K562 (cell line): ENCODE data around the gene RIPOR1. TPM values are rescaled to one million over a fixed set of nuclear protein-coding genes. Genes with fewer than 3 reads are reported as not detected.

ENCODE experiments used
- ATAC-seq: fragments of 200-7000 bp; cut with Tn5 transposase; 3 replicates; pipeline ENCODE4 v1.9.1; 2020; ENCODE audit warnings: moderate library complexity
- BruUV-seq: library from RNA; stranded (reverse); fragments of 400-500 nt; replicated peaks from 2 replicates; lab custom pipeline; 2021; lab: Mats Ljungman, UMichigan
- CTCF ChIA-PET: fragments of 300-600 bp; formaldehyde crosslinking; extraction: SDS; loops from one replicate; lab custom pipeline; 2021; ENCODE audit warnings: low intra/inter-chr PET ratio; lab: Yijun Ruan, JAX
- POLR2A ChIA-PET: fragments of 300-600, 350-650 bp; sonication (Branson Sonifier 250); formaldehyde crosslinking; extraction: SDS; loops from one replicate; lab custom pipeline; 2021; ENCODE audit warnings: antibody characterized with exemption, inconsistent platforms; lab: Yijun Ruan, JAX
- DNase-seq, 4 experiments: peaks; one replicate each; pipeline versions ENCODE4 v3.0.0 to v3.0.0-alpha.2; 2011 to 2018; ENCODE audit warnings: low spot score in 3 of 4, mixed read lengths in 3 of 4; ENCODE audit errors: extremely low read depth in 1 of 4
- FAIRE-seq: peaks from 2 replicates; lab custom pipeline; 2011; peaks lifted over from hg19 to GRCh38; lab: Jason Lieb, UNC
- H2AFZ ChIP-seq: 2 replicates; pipeline ENCODE4 v1.6.0; 2011; ENCODE audit warnings: low read depth, low read length, control low read depth, inconsistent platforms
- H3K27ac ChIP-seq: fragments of 200-600 bp; 3 replicates; pipeline ENCODE4 v1.8.0; 2011; ENCODE audit warnings: low read depth, mild to moderate bottlenecking, control low read depth, inconsistent platforms, low read length, moderate library complexity, mixed read lengths; ENCODE audit errors: extremely low read depth
- H3K27me3 ChIP-seq, 2 experiments: fragments of 300-600 bp in 1 of 2; 2 replicates in 1 of 2; 3 replicates in 1 of 2; pipeline versions ENCODE4 v1.6.0 to v1.8.0; 2011; ENCODE audit warnings: inconsistent platforms in 2 of 2, low read length in 2 of 2, mild to moderate bottlenecking in 1 of 2, mixed read lengths in 1 of 2, moderate library complexity in 1 of 2; ENCODE audit not compliant: control insufficient read depth in 2 of 2, insufficient read depth in 2 of 2
- H3K36me3 ChIP-seq: fragments of 300-600 bp; 3 replicates; pipeline ENCODE4 v1.8.0; 2011; ENCODE audit warnings: mild to moderate bottlenecking, low read length, inconsistent platforms; ENCODE audit not compliant: control insufficient read depth, insufficient read depth
- H3K4me1 ChIP-seq, 2 experiments: fragments of 200-600 bp in 1 of 2; replicated peaks in 1 of 2; 2 replicates in 1 of 2; 3 replicates in 1 of 2; pipeline versions ENCODE4 v1.5.1 to v1.8.0; 2011; ENCODE audit warnings: inconsistent platforms in 2 of 2, low read length in 2 of 2, mild to moderate bottlenecking in 1 of 2, mixed read lengths in 1 of 2, moderate library complexity in 1 of 2; ENCODE audit not compliant: control insufficient read depth in 2 of 2, insufficient read depth in 2 of 2
- H3K4me2 ChIP-seq: 2 replicates; pipeline ENCODE4 v1.6.1; 2011; ENCODE audit warnings: low read length, control low read depth, inconsistent platforms, mixed read lengths; ENCODE audit not compliant: insufficient read depth
- H3K4me3 ChIP-seq: fragments of 200-600 bp; sonication (generic), shearing (Covaris generic); 2 replicates; pipeline ENCODE4 v1.5.1; 2016; ENCODE audit warnings: control low read depth, inconsistent platforms
- H3K79me2 ChIP-seq: fragments of 200-600 bp; 3 replicates; pipeline ENCODE4 v1.8.0; 2011; ENCODE audit warnings: low read length, inconsistent platforms; ENCODE audit not compliant: control insufficient read depth, insufficient read depth
- H3K9ac ChIP-seq, 2 experiments: 2 replicates each; pipeline versions ENCODE4 v1.6.0 to v1.6.1; 2011; ENCODE audit warnings: low read depth in 2 of 2, low read length in 2 of 2, control low read depth in 1 of 2, inconsistent platforms in 1 of 2, mild to moderate bottlenecking in 1 of 2, mixed read lengths in 1 of 2; ENCODE audit not compliant: insufficient read depth in 1 of 2
- H3K9me1 ChIP-seq: one replicate; pipeline ENCODE4 v1.6.0; 2011; ENCODE audit warnings: inconsistent platforms, mild to moderate bottlenecking, low read length, moderate library complexity; ENCODE audit not compliant: control insufficient read depth, insufficient read depth
- H3K9me3 ChIP-seq: replicated peaks from 2 replicates; pipeline ENCODE4 v1.5.1; 2011; ENCODE audit warnings: low read depth, low read length, inconsistent platforms; ENCODE audit not compliant: control insufficient read depth, insufficient read depth
- H4K20me1 ChIP-seq: replicated peaks from 2 replicates; pipeline ENCODE4 v1.6.1; 2011; ENCODE audit warnings: low read length, inconsistent platforms, mixed read lengths; ENCODE audit not compliant: control insufficient read depth, insufficient read depth
- ASH1L ChIP-seq: fragments of 450-650 bp; IDR thresholded peaks from 2 replicates; pipeline ENCODE4 v1.6.1; 2018; ENCODE audit warnings: borderline replicate concordance, mild to moderate bottlenecking, low read depth; ENCODE audit not compliant: partially characterized antibody
- CEBPB ChIP-seq: fragments of 450-650 bp; IDR thresholded peaks from 2 replicates; pipeline ENCODE4 v1.6.1; 2016; ENCODE audit warnings: missing genetic modification characterization, missing compliant biosample characterization
- CEBPG ChIP-seq, 3 experiments: fragments of 200-800 bp in 1 of 3; sonication (Bioruptor generic) in 1 of 3; sonication (generic) in 1 of 3; formaldehyde crosslinking in 1 of 3; IDR thresholded peaks in 2 of 3; conservative IDR thresholded peaks in 1 of 3; 2 replicates each; pipeline versions ENCODE4 v1.6.1 to v1.8.0; 2016 to 2022; ENCODE audit warnings: missing compliant biosample characterization in 2 of 3, missing genetic modification characterization in 2 of 3, mild to moderate bottlenecking in 1 of 3, missing genetic modification reagents in 1 of 3
- CREB3L1 ChIP-seq: fragments of 450-650 bp; IDR thresholded peaks from 2 replicates; pipeline ENCODE4 v1.6.1; 2014; ENCODE audit warnings: low read depth, mild to moderate bottlenecking, moderate library complexity, borderline replicate concordance
- FOXJ2 ChIP-seq: fragments of 200-800 bp; sonication (Bioruptor generic); IDR thresholded peaks from 2 replicates; pipeline ENCODE4 v1.6.1; 2016; ENCODE audit warnings: missing genetic modification characterization, missing compliant biosample characterization
- JUND ChIP-seq, 2 experiments: IDR thresholded peaks; 2 replicates in 1 of 2; 3 replicates in 1 of 2; pipeline ENCODE4 v1.6.1; 2011; ENCODE audit warnings: borderline replicate concordance in 2 of 2, low read depth in 2 of 2, low read length in 2 of 2, improper control_type of control experiment in 1 of 2, missing biosample characterization in 1 of 2, missing genetic modification characterization in 1 of 2, missing genetic modification reagents in 1 of 2
- ZNF121 ChIP-seq: sonication (generic); formaldehyde crosslinking; conservative IDR thresholded peaks from 2 replicates; pipeline ENCODE4 v1.8.0; 2022; ENCODE audit warnings: missing genetic modification reagents
- ZNF384 ChIP-seq: IDR thresholded peaks from 2 replicates; pipeline ENCODE4 v1.6.1; 2012; ENCODE audit warnings: low read depth, low read length, improper control_type of control experiment
- ZNF79 ChIP-seq: fragments of 250-450 bp; sonication (Bioruptor Pico); IDR thresholded peaks from 2 replicates; pipeline ENCODE4 v1.4.0; 2020; ENCODE audit warnings: low read depth, mild to moderate bottlenecking, moderate library complexity
- WGBS: fragments of 100-300 bp; shearing (Covaris generic); methylation state at CpG from one replicate; pipeline ENCODE4 v1.1.6; 2016; ENCODE audit warnings: low coverage, mixed read lengths; ENCODE audit not compliant: insufficient coverage; ENCODE audit errors: missing lambda C conversion rate; 5-methylcytosine and 5-hydroxymethylcytosine counted together
- in situ Hi-C: fragments of 300-500 bp; cut with MboI; formaldehyde crosslinking; loops from 4 replicates; pipeline ENCODE4 v1.15.0; 2018; ENCODE audit warnings: inconsistent platforms, mixed read lengths
- intact Hi-C: fragments of 100-400 bp; cut with micrococcal nuclease; formaldehyde crosslinking; loops from 2 replicates; pipeline ENCODE4 v1.14.2; 2022
- polyA plus RNA-seq, 8 experiments: library from polyadenylated mRNA; depleted of rRNA in 4 of 8; stranded (reverse) in 5 of 8; unstranded in 3 of 8; fragments of >200 nt; fragmentation: Nextera tagmentation in 2 of 8; fragmentation: Illumina TruSeq in 1 of 8; extraction: Ambion mirVana in 2 of 8; extraction: Trizol in 1 of 8; gene quantifications; 2 replicates each; pipeline versions ENCODE4 v1.2.1 to v1.2.3, GENCODE V29; 2011 to 2014; ENCODE audit warnings: inconsistent platforms in 1 of 8, missing spikeins in 1 of 8
- total RNA-seq, 7 experiments: library from RNA; depleted of rRNA in 6 of 7; stranded (reverse); fragments of >200 nt in 6 of 7; fragmentation: Illumina TruSeq in 2 of 7; extraction: Trizol in 2 of 7; gene quantifications; 2 replicates each; pipeline versions ENCODE4 v1.2.1 to v1.2.3, GENCODE V29; 2011 to 2021; ENCODE audit warnings: low replicate concordance in 1 of 7

Gene RIPOR1
- total and polyA plus RNA-seq, 9 of the 15 experiments (the other 6 are each of a cell fraction or from before 2014, with no cell fraction given), result 0.36 to 31.1 (median 3.0) TPM

- no peak; the same call in 1 of the 2 replicates for TF ChIP-seq CREB3L1
- peak; percentile 56; the same call in 1 of the 2 replicates for TF ChIP-seq FOXJ2
- no peak for TF ChIP-seq JUND (IDR thresholded peaks at IDR 0.05; ENCODE audit: borderline replicate concordance, low read depth, low read length)
- no peak for TF ChIP-seq JUND (tag; IDR thresholded peaks at IDR 0.05; ENCODE audit: borderline replicate concordance, low read depth, low read length)
- TF ChIP-seq CEBPG (CRISPR knock-in tag; IDR thresholded peaks at IDR 0.05), result peak; percentile 94
- TF ChIP-seq CEBPG (tag; conservative IDR thresholded peaks at IDR 0.05 in 1 of 2, IDR thresholded peaks at IDR 0.05 in 1 of 2), result peak; percentile 91 to 94
- peak; percentile 98 for TF ChIP-seq CEBPB (tag)
Observed at GRCh38 chr16:67563708-67564468, 35.3 kb downstream of the RIPOR1 start (continued).

DNA sequence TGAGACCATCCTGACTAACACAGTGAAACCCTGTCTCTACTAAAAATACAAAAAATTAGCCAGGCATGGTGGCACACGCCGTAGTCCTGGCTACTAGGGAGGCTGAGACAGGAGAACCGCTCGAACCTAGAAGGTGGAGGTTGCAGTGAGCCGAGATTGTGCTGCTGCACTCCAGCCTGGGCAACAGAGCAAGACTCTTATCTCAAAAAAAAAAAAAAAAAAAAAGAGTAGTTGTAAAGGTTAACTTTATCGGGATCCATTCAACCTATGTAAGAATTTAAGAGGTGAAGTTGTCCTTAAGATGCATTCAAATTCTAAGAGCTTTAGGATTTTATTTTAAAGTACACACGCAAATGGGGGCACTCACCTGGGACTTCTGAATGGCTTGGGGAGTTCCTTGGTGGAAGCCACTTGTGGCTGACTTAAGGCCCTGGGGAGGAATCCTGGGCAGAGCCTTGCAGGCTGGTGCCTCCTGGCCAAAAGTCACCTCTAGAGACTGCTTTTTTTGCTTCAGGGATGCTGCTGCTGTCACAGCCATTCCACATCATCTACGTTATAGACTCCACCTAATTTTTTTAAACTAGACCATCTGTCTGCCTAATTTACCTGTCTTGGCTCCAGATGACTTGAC, 37.0 kb downstream of the RIPOR1 start:
- POLR2A ChIA-PET, result no interaction called here
- H3K4me3 ChIP-seq, result no peak overlapping the region
- in situ Hi-C loops (no loop called here), intact Hi-C loops (no loop called here)
- CTCF ChIA-PET, result no interaction called here
- H3K9me1 ChIP-seq, result no peaks in the 10 kb centered on the region
- no peak overlapping the region; the same call in 1 of the 2 replicates for H3K4me2 ChIP-seq
- FAIRE-seq (no peak), DNase-seq (no peak), ATAC-seq (no peak)
- no peaks in the 10 kb centered on the region for H3K27me3 ChIP-seq
- no peak overlapping the region for H3K27ac ChIP-seq
- H3K4me1 ChIP-seq, result peaks cover 15 to 27% of the 10 kb centered on the region in 2 experiments; a peak in 4 of 5 replicates
- peaks cover under 1% of the 10 kb centered on the region; the same call in 1 of the 3 replicates for H3K36me3 ChIP-seq
- no peak overlapping the region for H2AFZ ChIP-seq
- H3K9me3 ChIP-seq, result no peaks in the 10 kb centered on the region
- H3K79me2 ChIP-seq, result peaks cover 83% of the 10 kb centered on the region
- TSS peak; percentile 27 for BruUV-seq
- H4K20me1 ChIP-seq, result no peaks in the 10 kb centered on the region
- peak overlapping the region in 1 of 2 experiments; percentile 55; a peak in 1 of 4 replicates for H3K9ac ChIP-seq
- WGBS, result 79% methylated on average over 8 of the region's 8 CpGs
- TF ChIP-seq ZNF121, result peak; percentile 81
- TF ChIP-seq ASH1L, result no peak
- peak; percentile 81 for TF ChIP-seq ZNF384
- TF ChIP-seq ZNF79, result no peak
